SK-N-SH treated with all-trans-retinoic acid at 6 μM for 48 hours (cell line): ENCODE data around the gene GSG1L.

Experiments
- ZFP3 ChIP-seq: fragments of 250-450 bp; sonication (Bioruptor Pico); IDR thresholded peaks from 2 replicates; pipeline ENCODE4 v1.5.0; 2020; ENCODE audit warnings: mild to moderate bottlenecking, moderate library complexity
- TF ChIP-seq, protein P1 (sequence below): fragments of 250-450 bp; sonication (Bioruptor Pico); IDR thresholded peaks from 2 replicates; pipeline ENCODE4 v1.8.0; 2020; ENCODE audit warnings: mild to moderate bottlenecking, moderate library complexity, borderline replicate concordance
- TF ChIP-seq, protein P2 (sequence below): fragments of 250-450 bp; sonication (Bioruptor Pico); IDR thresholded peaks from 2 replicates; pipeline ENCODE4 v1.5.1; 2020; ENCODE audit warnings: low read depth, mild to moderate bottlenecking, moderate library complexity

DNA sequence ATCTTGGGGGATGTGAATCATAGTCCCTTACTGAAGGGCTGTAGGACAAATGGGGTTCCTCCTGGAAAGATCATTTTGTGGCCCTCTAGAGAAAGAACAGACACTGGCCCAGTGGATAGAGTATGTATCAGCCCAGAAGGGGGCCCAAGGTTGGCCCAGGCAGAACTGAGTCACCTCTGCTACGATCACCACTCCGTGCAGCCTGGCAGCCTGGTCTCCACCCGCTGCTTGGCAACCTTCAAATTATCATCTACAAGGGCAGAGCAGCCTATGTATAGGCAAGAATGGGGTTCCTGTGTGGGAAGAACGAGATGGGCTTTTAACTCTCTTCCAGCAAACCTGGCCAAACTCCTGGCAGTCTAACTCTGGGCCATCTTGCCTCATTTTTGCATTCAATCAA lies 61.9 kb downstream of the GSG1L start:
- TF ChIP-seq, protein P1, sequence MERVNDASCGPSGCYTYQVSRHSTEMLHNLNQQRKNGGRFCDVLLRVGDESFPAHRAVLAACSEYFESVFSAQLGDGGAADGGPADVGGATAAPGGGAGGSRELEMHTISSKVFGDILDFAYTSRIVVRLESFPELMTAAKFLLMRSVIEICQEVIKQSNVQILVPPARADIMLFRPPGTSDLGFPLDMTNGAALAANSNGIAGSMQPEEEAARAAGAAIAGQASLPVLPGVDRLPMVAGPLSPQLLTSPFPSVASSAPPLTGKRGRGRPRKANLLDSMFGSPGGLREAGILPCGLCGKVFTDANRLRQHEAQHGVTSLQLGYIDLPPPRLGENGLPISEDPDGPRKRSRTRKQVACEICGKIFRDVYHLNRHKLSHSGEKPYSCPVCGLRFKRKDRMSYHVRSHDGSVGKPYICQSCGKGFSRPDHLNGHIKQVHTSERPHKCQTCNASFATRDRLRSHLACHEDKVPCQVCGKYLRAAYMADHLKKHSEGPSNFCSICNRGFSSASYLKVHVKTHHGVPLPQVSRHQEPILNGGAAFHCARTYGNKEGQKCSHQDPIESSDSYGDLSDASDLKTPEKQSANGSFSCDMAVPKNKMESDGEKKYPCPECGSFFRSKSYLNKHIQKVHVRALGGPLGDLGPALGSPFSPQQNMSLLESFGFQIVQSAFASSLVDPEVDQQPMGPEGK (CRISPR knock-in tag) = no peak
- TF ChIP-seq, protein P2, sequence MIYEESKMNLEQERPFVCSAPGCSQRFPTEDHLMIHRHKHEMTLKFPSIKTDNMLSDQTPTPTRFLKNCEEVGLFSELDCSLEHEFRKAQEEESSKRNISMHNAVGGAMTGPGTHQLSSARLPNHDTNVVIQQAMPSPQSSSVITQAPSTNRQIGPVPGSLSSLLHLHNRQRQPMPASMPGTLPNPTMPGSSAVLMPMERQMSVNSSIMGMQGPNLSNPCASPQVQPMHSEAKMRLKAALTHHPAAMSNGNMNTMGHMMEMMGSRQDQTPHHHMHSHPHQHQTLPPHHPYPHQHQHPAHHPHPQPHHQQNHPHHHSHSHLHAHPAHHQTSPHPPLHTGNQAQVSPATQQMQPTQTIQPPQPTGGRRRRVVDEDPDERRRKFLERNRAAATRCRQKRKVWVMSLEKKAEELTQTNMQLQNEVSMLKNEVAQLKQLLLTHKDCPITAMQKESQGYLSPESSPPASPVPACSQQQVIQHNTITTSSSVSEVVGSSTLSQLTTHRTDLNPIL (CRISPR knock-in tag) = no peak
- no peak for TF ChIP-seq ZFP3 (CRISPR knock-in tag)
